H1 (cell line): ENCODE results near the gene CNOT6. TPM values are rescaled to one million over a fixed set of nuclear protein-coding genes. Genes with fewer than 3 reads are reported as not detected.

ENCODE experiments used
- CTCF ChIA-PET: fragments of 300-600 bp; sonication (Branson Sonifier 250); formaldehyde crosslinking; loops from one replicate; lab custom pipeline; 2021; ENCODE audit not compliant: partially characterized antibody; lab: Charles Lee
- POLR2A ChIA-PET: fragments of 300-600 bp; sonication (Branson Sonifier 250); formaldehyde crosslinking; loops from one replicate; lab custom pipeline; 2021; ENCODE audit warnings: inconsistent platforms; ENCODE audit not compliant: partially characterized antibody; lab: Charles Lee
- DNase-seq, 2 experiments: peaks; one replicate each; pipeline versions ENCODE4 v3.0.0 to v3.0.0-alpha.2; 2010 to 2022; ENCODE audit warnings: low spot score in 2 of 2, low read depth in 1 of 2, mixed read lengths in 1 of 2
- FAIRE-seq: peaks from 2 replicates; lab custom pipeline; 2011; peaks lifted over from hg19 to GRCh38; lab: Jason Lieb, UNC
- H2AFZ ChIP-seq: 2 replicates; pipeline ENCODE4 v1.8.1; 2012; ENCODE audit warnings: low read length, inconsistent platforms
- H2AK5ac ChIP-seq: 2 replicates; pipeline ENCODE4 v1.6.1; 2013; ENCODE audit warnings: low read depth, low read length
- H2BK120ac ChIP-seq: replicated peaks from 2 replicates; pipeline ENCODE3; 2013; ENCODE audit warnings: low read depth, low read length, inconsistent platforms
- H2BK12ac ChIP-seq: 2 replicates; pipeline ENCODE4 v1.6.1; 2013; ENCODE audit warnings: low read depth, low read length
- H2BK15ac ChIP-seq: 2 replicates; pipeline ENCODE4 v1.6.1; 2013; ENCODE audit warnings: low read length
- H2BK20ac ChIP-seq: 2 replicates; pipeline ENCODE4 v1.6.1; 2013; ENCODE audit warnings: low read length
- H2BK5ac ChIP-seq: 2 replicates; pipeline ENCODE4 v1.6.1; 2013; ENCODE audit warnings: low read depth, low read length
- H3K14ac ChIP-seq: 2 replicates; pipeline ENCODE4 v1.6.1; 2013; ENCODE audit warnings: inconsistent platforms; ENCODE audit not compliant: insufficient read length
- H3K18ac ChIP-seq: 2 replicates; pipeline ENCODE4 v1.6.1; 2013; ENCODE audit warnings: low read length; ENCODE audit errors: extremely low read depth
- H3K23ac ChIP-seq: 2 replicates; pipeline ENCODE4 v1.6.1; 2013; ENCODE audit warnings: inconsistent platforms; ENCODE audit not compliant: insufficient read length
- H3K23me2 ChIP-seq: 2 replicates; pipeline ENCODE4 v1.6.1; 2013; ENCODE audit warnings: low read depth, low read length
- H3K27ac ChIP-seq: 2 replicates; pipeline ENCODE4 v1.6.1; 2011; ENCODE audit warnings: low read depth, low read length, inconsistent platforms
- H3K27me3 ChIP-seq, 4 experiments: replicated peaks in 1 of 4; 1 replicate in 1 of 4; 2 replicates in 3 of 4; pipeline versions ENCODE4 v1.6.1 to v1.8.1; 2011 to 2013; ENCODE audit warnings: low read length in 3 of 4, mild to moderate bottlenecking in 3 of 4, inconsistent platforms in 2 of 4, mixed read lengths in 2 of 4, moderate library complexity in 1 of 4; ENCODE audit not compliant: control insufficient read depth in 3 of 4, insufficient read depth in 3 of 4; ENCODE audit errors: extremely low read depth in 1 of 4
- H3K36me3 ChIP-seq, 4 experiments: 2 replicates each; pipeline versions ENCODE4 v1.6.1 to v1.8.1; 2011 to 2013; ENCODE audit warnings: mild to moderate bottlenecking in 4 of 4, low read length in 3 of 4, moderate library complexity in 2 of 4, control low read depth in 1 of 4, inconsistent platforms in 1 of 4; ENCODE audit not compliant: insufficient read depth in 4 of 4, control insufficient read depth in 2 of 4
- H3K4ac ChIP-seq: replicated peaks from 2 replicates; pipeline ENCODE3; 2013; ENCODE audit warnings: low read length, low read depth, mixed read lengths, inconsistent platforms; ENCODE audit not compliant: insufficient read length
- H3K4me1 ChIP-seq, 4 experiments: replicated peaks in 1 of 4; 1 replicate in 1 of 4; 2 replicates in 3 of 4; pipeline versions ENCODE4 v1.6.1 to v1.8.1; 2011 to 2013; ENCODE audit warnings: low read length in 3 of 4, inconsistent platforms in 2 of 4, mixed read lengths in 1 of 4; ENCODE audit not compliant: insufficient read depth in 4 of 4, control insufficient read depth in 3 of 4
- H3K4me2 ChIP-seq, 2 experiments: 2 replicates each; pipeline versions ENCODE4 v1.6.1 to v1.8.1; 2011 to 2013; ENCODE audit warnings: low read depth in 2 of 2, low read length in 2 of 2, control low read depth in 1 of 2, inconsistent platforms in 1 of 2, mild to moderate bottlenecking in 1 of 2; ENCODE audit not compliant: insufficient read depth in 1 of 2
- H3K4me3 ChIP-seq, 4 experiments: fragments of 200-600, 300-600 bp in 1 of 4; sonication (generic), shearing (Covaris generic), sonication (Bioruptor Twin) in 1 of 4; 2 replicates each; pipeline versions ENCODE4 v1.5.1 to v1.8.1; 2011 to 2016; ENCODE audit warnings: low read length in 4 of 4, low read depth in 3 of 4, control low read depth in 2 of 4, inconsistent platforms in 2 of 4, mild to moderate bottlenecking in 2 of 4, mixed read lengths in 1 of 4, moderate library complexity in 1 of 4; ENCODE audit not compliant: insufficient read depth in 2 of 4; ENCODE audit errors: extremely low read depth in 1 of 4
- H3K56ac ChIP-seq: replicated peaks from 2 replicates; pipeline ENCODE3; 2013; ENCODE audit warnings: low read depth, mild to moderate bottlenecking, mixed read lengths, low read length, inconsistent platforms; ENCODE audit not compliant: insufficient read length
- H3K79me1 ChIP-seq: 2 replicates; pipeline ENCODE4 v1.6.1; 2013; ENCODE audit warnings: low read depth, low read length, control low read depth
- H3K79me2 ChIP-seq, 2 experiments: 2 replicates each; pipeline versions ENCODE4 v1.6.1 to v1.8.1; 2012 to 2013; ENCODE audit warnings: low read length in 2 of 2, mild to moderate bottlenecking in 2 of 2, inconsistent platforms in 1 of 2; ENCODE audit not compliant: insufficient read depth in 2 of 2, control insufficient read depth in 1 of 2
- H3K9ac ChIP-seq, 4 experiments: replicated peaks in 1 of 4; 1 replicate in 1 of 4; 2 replicates in 3 of 4; pipeline versions ENCODE4 v1.6.1 to v1.8.1; 2011 to 2013; ENCODE audit warnings: low read depth in 3 of 4, low read length in 3 of 4, control low read depth in 2 of 4, mild to moderate bottlenecking in 2 of 4, moderate library complexity in 2 of 4, inconsistent platforms in 1 of 4; ENCODE audit errors: extremely low read depth in 1 of 4
- H3K9me3 ChIP-seq, 2 experiments: 2 replicates each; pipeline versions ENCODE4 v1.6.1 to v1.8.1; 2012 to 2013; ENCODE audit warnings: mild to moderate bottlenecking in 2 of 2, moderate library complexity in 2 of 2, control low read depth in 1 of 2, inconsistent platforms in 1 of 2, low read depth in 1 of 2, low read length in 1 of 2, mixed read lengths in 1 of 2; ENCODE audit not compliant: insufficient read depth in 2 of 2
- H4K20me1 ChIP-seq, 2 experiments: replicated peaks in 1 of 2; 2 replicates each; pipeline versions ENCODE3 to v1.8.1; 2011 to 2013; ENCODE audit warnings: inconsistent platforms in 2 of 2, low read length in 2 of 2, mild to moderate bottlenecking in 1 of 2; ENCODE audit not compliant: insufficient read depth in 2 of 2, control insufficient read depth in 1 of 2
- H4K5ac ChIP-seq: 2 replicates; pipeline ENCODE4 v1.6.1; 2013; ENCODE audit warnings: low read length, low read depth, mixed read lengths, inconsistent platforms; ENCODE audit not compliant: insufficient read length
- H4K8ac ChIP-seq: 2 replicates; pipeline ENCODE4 v1.8.0; 2013; ENCODE audit warnings: mild to moderate bottlenecking, moderate library complexity, low read length, inconsistent platforms; ENCODE audit not compliant: insufficient read depth; ENCODE audit errors: extremely low read depth
- H4K91ac ChIP-seq: replicated peaks from 2 replicates; pipeline ENCODE3; 2013; ENCODE audit warnings: low read length, mixed read lengths, inconsistent platforms; ENCODE audit not compliant: insufficient read length
- ATF2 ChIP-seq: IDR thresholded peaks from 2 replicates; pipeline ENCODE4 v1.6.1; 2012; ENCODE audit warnings: low read length, inconsistent platforms
- CBX5 ChIP-seq: fragments of 300-800, 300-1000 bp; sonication (generic); IDR thresholded peaks from 2 replicates; pipeline ENCODE4 v1.7.1; 2016; ENCODE audit warnings: antibody characterized with exemption, low read length, low read depth
- E2F6 ChIP-seq: IDR thresholded peaks from 2 replicates; pipeline ENCODE4 v1.6.1; 2012; ENCODE audit warnings: inconsistent platforms
- FOSL1 ChIP-seq: IDR thresholded peaks from 2 replicates; pipeline ENCODE4 v1.6.1; 2011; ENCODE audit warnings: mild to moderate bottlenecking, low read depth, low read length, moderate library complexity; ENCODE audit not compliant: insufficient read depth
- GABPA ChIP-seq: IDR thresholded peaks from 2 replicates; pipeline ENCODE4 v1.6.1; 2011; ENCODE audit warnings: mild to moderate bottlenecking, low read length, moderate library complexity, borderline replicate concordance; ENCODE audit not compliant: insufficient read depth
- GTF2F1 ChIP-seq: IDR thresholded peaks from 2 replicates; pipeline ENCODE4 v1.6.1; 2012; ENCODE audit warnings: low read depth, low read length, improper control_type of control experiment, borderline replicate concordance
- KDM4A ChIP-seq: IDR thresholded peaks from one replicate; pipeline ENCODE4 v1.7.1; 2012; ENCODE audit warnings: low read depth, mild to moderate bottlenecking, moderate library complexity, low read length, inconsistent platforms; ENCODE audit not compliant: severe bottlenecking
- MAFK ChIP-seq: IDR thresholded peaks from 2 replicates; pipeline ENCODE4 v1.6.1; 2012; ENCODE audit warnings: low read depth, mild to moderate bottlenecking, improper control_type of control experiment, low read length
- SP1 ChIP-seq: IDR thresholded peaks from 2 replicates; pipeline ENCODE4 v1.6.1; 2011; ENCODE audit warnings: low read depth, low read length
- SRF ChIP-seq: IDR thresholded peaks from 2 replicates; pipeline ENCODE4 v1.6.1; 2011; ENCODE audit warnings: mild to moderate bottlenecking, low read depth, low read length, moderate library complexity
- WGBS, 2 experiments: shearing (Covaris generic) in 1 of 2; methylation state at CpG; one replicate each; pipeline versions ENCODE4 v1.1.6 to v1.1.7; 2013 to 2015; ENCODE audit warnings: low lambda C conversion rate in 2 of 2, mixed read lengths in 2 of 2, inconsistent platforms in 1 of 2, low coverage in 1 of 2, missing lambda C conversion rate in 1 of 2; ENCODE audit not compliant: insufficient replicate concordance in 2 of 2, insufficient coverage in 1 of 2, insufficient read length in 1 of 2; ENCODE audit errors: extremely low coverage in 1 of 2, missing lambda C conversion rate in 1 of 2; 5-methylcytosine and 5-hydroxymethylcytosine counted together
- polyA plus RNA-seq, 7 experiments: library from polyadenylated mRNA; depleted of rRNA in 3 of 7; stranded (reverse) in 5 of 7; unstranded in 2 of 7; fragments of >200 nt in 5 of 7; fragments of 200-250 nt in 2 of 7; gene quantifications; 1 replicate in 5 of 7; 2 replicates in 1 of 7; 4 replicates in 1 of 7; pipeline versions ENCODE4 v1.2.1 to v1.2.3, GENCODE V29; 2011 to 2013; ENCODE audit warnings: missing spikeins in 2 of 7, mixed read lengths in 2 of 7
- total RNA-seq: library from RNA; stranded (reverse); fragmentation: NEBNext Ultra II Directional; extraction: Animal tissue kit (Norgen Biotek cat#: 25700); gene quantifications from 2 replicates; pipeline ENCODE4 v1.2.1, GENCODE V29; 2021

CNOT6 gene
- total and polyA plus RNA-seq, 2 of the 8 experiments (the other 6 are each of a cell fraction or from before 2014, with no cell fraction given): 10.7 to 45.4 TPM

- FAIRE-seq (no peak), DNase-seq (no peak)
- no peak overlapping the region for H4K91ac ChIP-seq
- no peaks in the 10 kb centered on the region for H3K27me3 ChIP-seq
- H3K23me2 ChIP-seq: no peaks in the 10 kb centered on the region
- no peaks in the 10 kb centered on the region for H3K9me3 ChIP-seq
- H4K8ac ChIP-seq: no peak overlapping the region
- H3K79me2 ChIP-seq: no peaks in the 10 kb centered on the region
- H4K5ac ChIP-seq: no peak overlapping the region
- no peak overlapping the region for H3K14ac ChIP-seq
- H3K79me1 ChIP-seq: no peaks in the 10 kb centered on the region
- H2AFZ ChIP-seq: no peak overlapping the region
- no peak overlapping the region for H2BK15ac ChIP-seq
- H3K27ac ChIP-seq: no peak overlapping the region
- no peaks in the 10 kb centered on the region; a peak in 2 of 7 replicates for H3K4me1 ChIP-seq
- H3K23ac ChIP-seq: no peak overlapping the region
- no peak overlapping the region for H3K56ac ChIP-seq
- H2AK5ac ChIP-seq: no peak overlapping the region
- no peak overlapping the region for H3K4ac ChIP-seq
- CTCF ChIA-PET: interaction anchor here (0.8 to 7.4 kb wide), 4 partner anchors 11 to 20 kb away, joined by 3 to 52 read pairs (median 4); no protein-coding TSS in a partner anchor
- H3K4me3 ChIP-seq: no peak overlapping the region
- H3K36me3 ChIP-seq: no peaks in the 10 kb centered on the region
- peaks cover 0 to 1% of the 10 kb centered on the region in 2 experiments for H4K20me1 ChIP-seq
- no peak overlapping the region for H2BK20ac ChIP-seq
- H3K9ac ChIP-seq: no peak overlapping the region
- POLR2A ChIA-PET: interaction anchor here (1.1 kb wide), 1 partner anchor 10 kb away, joined by 3 read pairs; no protein-coding TSS in a partner anchor
- H2BK12ac ChIP-seq: no peak overlapping the region
- no peak overlapping the region for H3K18ac ChIP-seq
- H3K4me2 ChIP-seq: no peak overlapping the region
- no peak overlapping the region for H2BK120ac ChIP-seq
- 84% methylated on average over 22 of the region's 23 CpGs; no CpG with 5 or more reads in 1 of the 2 experiments for WGBS, 2 experiments
- no peak overlapping the region for H2BK5ac ChIP-seq
- TF ChIP-seq GABPA (no peak), ATF2 (no peak), E2F6 (no peak), GTF2F1 (no peak), SP1 (no peak), MAFK (no peak), SRF (no peak), KDM4A (no peak), CBX5 (no peak), FOSL1 (no peak)
Observed at GRCh38 chr5:180609817-180610550, 115.8 kb downstream of the CNOT6 start.
